HG02840 (cell line): ENCODE results near the gene CARD19.

Experiments used
- ATAC-seq: cut with Tn5 transposase; IDR thresholded peaks from one replicate; pipeline ENCODE4 v1.9.1; 2021; ENCODE audit warnings: mild to moderate bottlenecking, moderate library complexity, moderate number of reproducible peaks; ENCODE audit not compliant: unreplicated experiment, low FRiP score

Gene CARD19

DNA sequence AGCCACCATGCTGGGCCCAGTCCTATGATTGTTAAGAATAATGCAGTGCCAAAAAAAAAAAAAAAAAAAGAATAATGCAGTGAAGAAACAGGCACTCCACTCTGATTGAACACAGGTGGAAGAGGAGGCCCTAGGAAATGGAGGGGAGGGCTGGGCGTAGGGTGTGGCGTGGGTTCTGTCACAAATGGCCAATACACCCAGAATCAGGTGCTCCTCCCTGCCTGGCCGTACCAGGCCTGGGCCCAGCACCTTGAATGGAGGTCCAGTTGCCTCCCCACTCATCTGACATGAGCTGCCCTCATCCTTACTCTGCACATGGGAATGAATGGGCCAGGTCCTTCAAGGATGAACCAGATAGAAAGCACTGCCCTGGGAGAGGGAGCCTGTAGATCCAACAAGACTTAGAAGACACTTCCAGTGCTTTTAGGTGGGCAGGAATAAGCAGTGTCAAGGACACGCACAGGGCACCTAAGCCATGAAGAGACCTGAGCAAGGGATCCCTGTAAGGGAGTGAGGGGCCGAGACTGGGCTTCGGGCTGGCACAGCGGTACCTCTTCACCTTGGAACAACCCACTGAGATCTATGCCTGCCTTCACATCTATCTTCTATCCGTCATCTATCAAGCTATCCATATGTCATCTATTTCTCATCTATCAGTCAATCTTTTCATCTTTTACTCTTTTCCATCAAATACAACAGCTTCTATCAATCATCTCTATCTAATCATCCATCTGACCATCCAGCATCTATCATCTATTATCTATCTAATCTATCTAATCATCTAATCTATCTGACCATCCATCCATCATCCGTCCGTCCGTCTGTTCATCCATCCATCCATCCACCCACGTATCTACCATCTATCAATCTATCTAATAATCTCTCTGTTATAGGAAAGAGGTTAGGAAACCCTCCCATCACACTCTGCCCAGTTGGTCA, 22.2 kb downstream of the CARD19 start:
- no peak for ATAC-seq

DNA sequence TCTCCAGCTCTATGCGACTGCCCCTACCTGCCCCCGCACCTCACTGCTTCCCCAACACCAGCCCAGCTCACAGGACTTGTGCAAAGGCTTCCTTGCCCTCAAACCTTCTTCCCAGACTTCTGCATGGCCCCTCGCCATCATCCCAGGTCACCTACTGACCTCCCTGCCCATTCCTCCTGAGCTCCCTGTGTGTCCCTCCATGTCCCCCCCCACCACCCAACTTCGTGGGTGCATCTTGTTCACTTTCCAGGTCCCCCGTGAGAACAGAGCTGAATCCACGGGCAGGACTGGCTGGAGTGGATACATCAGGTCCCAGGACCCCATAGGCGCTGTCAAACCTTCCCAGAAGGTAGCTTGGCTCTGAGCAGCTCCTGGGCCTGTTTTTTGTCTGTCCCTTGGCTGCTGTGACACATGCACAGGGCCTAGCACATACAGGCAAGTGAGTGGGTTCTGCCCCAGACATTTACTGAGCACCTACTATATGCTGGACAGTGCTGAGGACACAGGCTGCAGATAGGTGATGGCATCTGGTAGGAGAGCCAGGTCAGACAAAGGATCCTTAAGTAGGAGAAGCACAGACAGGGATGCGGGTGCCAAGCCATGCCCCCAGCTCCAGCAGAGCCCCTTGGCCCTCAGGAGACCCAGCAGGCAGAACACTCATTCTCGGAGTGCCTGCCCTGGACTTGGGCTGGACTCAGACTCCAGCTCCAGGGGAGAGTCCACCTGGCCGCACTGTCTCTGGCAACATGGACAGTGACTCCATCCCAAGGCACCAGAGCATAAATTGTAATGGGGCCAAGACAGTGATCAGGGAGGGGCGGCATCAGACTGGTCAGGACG, 23.1 kb downstream of the CARD19 start:
- no peak for ATAC-seq

GRCh38 chr9:93119703-93119952, 23.6 kb downstream of the CARD19 start:
- ATAC-seq: no peak

DNA sequence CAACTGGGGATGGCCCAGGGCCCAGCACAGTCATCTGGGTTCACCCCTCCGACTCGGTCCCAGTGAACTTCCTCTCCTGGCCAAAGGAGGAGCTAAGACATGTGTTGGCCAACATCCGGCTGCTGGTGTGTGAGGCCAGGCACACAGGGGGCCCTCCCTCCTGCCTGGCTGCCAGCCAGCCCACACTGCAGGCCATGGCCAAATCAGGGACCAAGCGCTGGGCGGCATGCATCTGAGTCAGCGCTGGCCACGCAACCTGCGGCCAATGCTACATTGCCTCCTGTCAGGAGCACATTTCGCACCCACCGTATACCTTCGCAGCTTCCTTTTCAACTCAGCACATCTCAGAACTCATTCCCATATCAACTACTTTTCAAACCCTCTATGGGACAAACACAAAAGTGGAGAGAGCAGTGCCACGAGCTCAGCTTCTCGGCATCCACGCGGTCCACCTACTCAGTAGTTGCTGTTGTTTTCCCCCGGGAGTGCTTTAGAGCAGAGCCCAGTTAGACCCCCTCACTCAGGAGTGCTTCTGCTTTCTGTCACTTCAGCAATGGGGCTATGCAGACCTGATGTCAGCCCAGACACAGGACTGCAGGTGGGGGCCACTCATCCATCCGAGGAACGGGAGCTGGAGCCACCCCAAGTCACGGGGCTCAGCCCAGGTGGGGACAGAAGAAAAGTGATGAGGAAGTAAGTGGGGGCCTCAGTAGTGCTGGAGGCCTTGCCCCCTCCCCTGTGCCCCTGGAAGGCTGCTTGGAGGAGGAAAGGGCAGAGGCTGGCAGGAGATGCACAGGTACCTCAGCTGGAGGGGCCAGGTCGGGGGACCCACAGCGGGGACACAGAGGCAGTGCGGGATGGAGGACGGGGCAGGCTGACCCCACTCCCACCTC, 24.2 kb downstream of the CARD19 start:
- ATAC-seq: peak; percentile 70

DNA sequence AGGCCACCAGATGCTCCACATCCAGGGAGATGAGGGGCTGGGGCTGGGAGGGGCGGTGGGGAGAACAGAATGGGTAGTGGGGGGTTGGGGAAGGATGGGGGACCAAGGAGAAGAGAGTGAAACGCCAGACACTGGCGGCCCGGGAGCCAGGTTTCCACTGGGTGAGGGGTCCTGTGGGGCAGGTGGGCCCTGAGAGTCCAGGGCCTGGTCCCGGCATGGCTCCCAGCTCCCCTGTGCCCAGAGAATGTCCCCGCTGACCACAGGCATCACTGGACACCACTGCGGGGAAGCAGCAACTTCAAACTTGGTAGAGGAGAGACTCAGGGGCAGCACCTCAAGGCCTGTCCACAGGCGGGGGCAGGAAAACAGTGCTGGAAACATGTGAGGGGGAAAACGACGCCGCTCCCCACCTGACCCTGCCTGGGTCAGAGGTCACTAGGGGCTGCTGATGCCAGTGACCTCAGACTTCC, 24.9 kb downstream of the CARD19 start:
- ATAC-seq: no peak

GRCh38 chr9:93121316-93122241, 25.6 kb downstream of the CARD19 start:
- no peak for ATAC-seq

DNA sequence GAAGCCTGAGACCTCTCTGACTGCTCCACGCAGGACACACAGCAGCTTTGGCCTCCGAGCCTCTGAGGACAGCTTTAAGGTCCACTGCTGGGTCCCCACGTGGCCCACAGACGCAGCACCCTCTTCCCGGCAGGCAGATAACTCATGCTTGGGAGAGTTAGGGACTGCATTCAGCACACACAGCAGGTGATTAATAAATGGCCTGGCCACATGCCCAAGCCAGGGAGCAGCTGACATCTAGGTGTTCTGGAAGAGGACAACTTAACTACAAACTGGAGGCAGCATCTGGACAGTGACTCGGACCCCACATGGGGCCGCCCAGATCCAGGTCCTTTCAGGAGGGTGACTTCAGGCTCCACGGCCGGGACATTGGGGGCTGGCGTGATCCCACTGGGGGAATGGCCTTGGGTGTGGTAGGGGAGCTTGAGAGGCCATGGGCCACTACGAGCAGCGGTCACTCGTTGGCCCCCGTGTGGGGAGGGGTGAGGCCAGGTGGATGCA, 26.8 kb downstream of the CARD19 start:
- no peak for ATAC-seq

GRCh38 chr9:93123561-93124283, 27.7 kb downstream of the CARD19 start:
- ATAC-seq: no peak

- no peak for ATAC-seq
These were observed 28.8 kb downstream of the CARD19 start for GRCh38 chr9:93124793-93125192.

DNA sequence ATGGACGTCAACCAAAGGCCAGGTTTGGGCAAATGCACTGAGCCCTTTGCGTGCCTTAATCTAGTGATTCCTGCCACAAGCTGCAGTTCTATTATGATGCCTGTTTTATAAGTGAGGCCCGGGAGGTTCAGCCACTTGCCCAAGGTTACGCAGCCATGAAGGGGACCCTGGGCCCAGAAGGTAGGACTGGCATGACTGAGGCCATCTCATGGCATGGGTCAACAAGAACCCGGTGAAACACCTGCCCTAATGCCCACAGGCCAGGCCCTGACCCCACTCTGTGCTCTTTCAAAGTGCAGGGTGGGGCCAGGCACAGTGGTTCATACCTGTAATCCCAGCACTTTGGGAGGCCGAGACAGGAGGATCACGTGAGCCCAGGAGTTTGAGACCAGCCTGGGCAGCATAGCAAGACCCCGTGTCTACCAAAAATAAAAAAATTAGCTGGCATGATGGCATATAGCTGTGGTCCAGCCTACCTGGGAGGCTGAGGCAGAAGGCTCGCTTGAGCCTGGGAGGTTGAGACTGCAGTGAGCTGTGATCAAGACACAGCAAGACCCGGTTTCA, 29.4 kb downstream of the CARD19 start:
- no peak for ATAC-seq

DNA sequence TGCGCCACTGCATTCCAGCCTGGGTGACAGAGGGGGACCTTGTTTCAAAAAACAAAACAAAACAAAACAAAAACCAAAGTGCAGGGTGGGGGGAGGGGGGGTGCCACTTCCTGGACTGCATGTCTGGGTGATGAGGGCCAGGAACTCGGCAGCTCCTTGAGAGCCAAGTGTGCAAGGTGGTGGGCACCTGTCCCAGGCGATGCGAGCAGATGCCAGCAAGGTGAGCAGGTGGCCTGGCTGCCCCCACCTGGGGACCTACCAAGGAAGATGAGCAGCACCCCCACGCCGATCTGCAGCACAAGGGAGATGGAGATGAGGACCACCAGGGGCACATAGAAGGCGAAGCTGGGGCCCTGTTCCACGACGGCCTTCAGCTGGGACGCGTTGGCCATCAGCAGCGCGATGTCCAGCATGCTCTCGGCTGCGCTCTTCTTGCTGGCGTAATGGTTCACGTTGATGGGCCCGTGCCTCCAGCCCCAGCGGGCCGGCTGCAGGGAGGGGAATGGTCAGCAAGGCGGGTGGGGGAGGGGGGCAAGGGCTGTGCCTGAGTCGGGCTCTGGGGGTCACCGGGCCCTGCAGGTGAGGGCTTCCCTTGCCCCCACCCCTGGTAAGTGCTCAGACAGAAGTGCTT, 30.2 kb downstream of the CARD19 start:
- no peak for ATAC-seq

DNA sequence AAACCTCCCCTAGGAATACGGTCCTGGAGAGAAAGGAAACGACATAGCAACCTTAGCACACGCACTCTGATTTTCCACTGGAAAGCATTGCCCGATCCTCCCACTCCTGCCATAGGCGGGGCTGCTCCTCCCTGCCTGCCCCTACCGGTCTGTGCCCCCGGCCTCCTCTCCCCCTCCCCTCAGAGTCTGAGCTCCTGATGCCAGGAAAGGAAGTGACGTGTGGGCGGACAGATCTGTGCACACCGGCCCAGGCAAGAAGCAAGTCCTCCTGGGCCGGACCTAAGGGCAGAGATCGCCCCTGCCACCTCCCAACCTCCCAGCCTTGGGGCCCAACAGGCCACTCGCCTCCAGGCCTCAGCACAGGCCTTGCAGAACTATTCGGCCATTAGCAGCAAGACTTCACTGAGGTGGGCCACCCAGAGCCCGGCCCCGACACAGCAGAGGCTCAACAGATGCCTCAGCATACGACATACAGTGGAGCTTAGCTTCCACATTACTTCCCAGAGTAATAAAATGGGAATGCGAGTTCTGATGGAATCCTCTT, 30.9 kb downstream of the CARD19 start:
- no peak for ATAC-seq

DNA sequence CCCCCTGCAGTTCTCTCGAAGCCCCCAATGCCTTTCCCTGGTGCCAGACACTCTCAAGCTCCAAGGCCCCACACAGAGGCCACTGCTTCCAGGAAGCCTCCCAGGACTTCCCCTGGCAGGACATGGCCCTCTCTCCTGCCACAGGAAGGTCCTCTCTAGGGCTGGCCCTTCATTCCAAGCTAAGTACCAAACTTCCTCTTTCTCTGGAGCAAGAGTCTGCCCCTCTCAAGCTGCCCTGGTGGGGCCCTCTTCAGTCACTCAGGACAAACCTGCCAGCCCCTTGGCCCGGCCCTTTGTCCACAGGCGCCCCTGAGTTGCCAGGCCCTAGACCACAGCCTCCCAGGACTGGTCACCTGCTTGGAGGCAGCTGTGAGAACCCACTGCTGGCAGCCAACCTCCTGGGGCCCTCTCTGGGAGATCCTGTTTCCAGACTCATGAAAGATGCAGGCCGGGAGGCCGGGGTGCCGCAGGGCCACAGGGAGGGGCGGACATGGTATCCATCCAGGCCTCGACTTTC, 31.4 kb downstream of the CARD19 start:
- no peak for ATAC-seq

- no peak for ATAC-seq
These were observed 32.1 kb downstream of the CARD19 start for GRCh38 chr9:93128011-93128714.

DNA sequence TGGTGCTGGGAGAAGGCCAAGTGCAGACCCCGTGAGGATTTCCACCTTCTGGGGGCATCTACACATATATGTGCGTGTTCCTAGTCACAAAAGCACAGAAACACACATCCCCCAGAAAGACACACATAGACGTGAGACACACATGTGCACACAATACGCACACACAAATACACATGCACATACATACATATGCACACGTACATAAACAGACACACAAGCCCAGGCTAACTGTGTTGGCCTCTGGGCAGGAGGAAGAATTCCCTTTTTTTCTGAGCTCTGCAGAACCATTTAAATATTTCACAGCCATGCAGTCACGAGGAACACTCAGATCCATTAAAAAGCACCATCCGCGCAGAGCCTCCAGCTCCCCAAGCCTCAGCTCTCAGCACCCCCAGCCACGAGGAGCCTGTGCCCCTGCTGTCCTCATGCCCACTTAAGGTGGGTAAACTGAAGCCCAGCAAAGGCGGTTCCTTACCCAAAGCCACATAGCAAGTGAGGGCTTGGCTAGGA, 32.8 kb downstream of the CARD19 start:
- ATAC-seq: no peak

DNA sequence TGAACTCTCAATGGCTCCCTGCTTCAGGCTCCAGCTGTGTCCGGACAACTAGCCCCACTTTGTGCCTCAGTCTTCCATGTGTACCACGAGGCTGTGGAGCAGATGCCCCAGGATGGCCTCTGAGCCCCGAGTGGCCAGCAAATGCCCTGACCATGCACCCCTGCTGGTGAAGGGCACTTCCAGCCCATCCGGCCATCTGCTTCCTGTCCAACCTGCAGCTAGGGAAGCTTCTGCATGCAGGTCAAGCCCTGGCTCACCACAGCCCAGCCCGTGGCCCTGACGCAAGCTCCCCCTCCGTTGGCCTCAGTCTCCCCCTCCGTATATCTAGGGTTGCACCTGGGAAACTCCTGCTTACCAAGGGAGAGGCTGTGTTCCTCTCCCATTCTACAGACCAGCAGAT, 33.3 kb downstream of the CARD19 start:
- no peak for ATAC-seq
